Stimulated activated naive CD8-positive, alpha-beta T cell treated with anti-CD3 and anti-CD28 coated beads, Interleukin-15, Interleukin-2, amounts not matched to agents 100 U/mL and 50 U/mL, for 24 hours (primary cell): Measurements from ENCODE around the gene ZDHHC12.

ENCODE experiments used
- ATAC-seq: fragments of 150-1000 bp; cut with Tn5 transposase; one replicate; pipeline ENCODE4 v1.10.0; 2021
- DNase-seq: peaks from one replicate; pipeline ENCODE4 v3.0.0; 2021

ZDHHC12 gene

GRCh38 chr9:128723866-128724743 is at the start of gene ZDHHC12:
ZDHHC12 (minus strand) TSS chr9:128724127; CDS start chr9:128724093, 34 bp downstream.
- ATAC-seq, result peak; percentile 98
- peak; percentile 99 for DNase-seq

GRCh38 chr9:128773049-128773448 is 49.1 kb upstream of the ZDHHC12 start:
- ATAC-seq (no peak), DNase-seq (no peak)

- ATAC-seq (peak; percentile 96), DNase-seq (peak; percentile 97)
Measured at GRCh38 chr9:128771745-128772519, 48.0 kb upstream of the ZDHHC12 start, which contains the start of gene ZER1. ZER1 (minus strand) TSS chr9:128771927; CDS start chr9:128755565, 16,362 bp downstream.

DNA sequence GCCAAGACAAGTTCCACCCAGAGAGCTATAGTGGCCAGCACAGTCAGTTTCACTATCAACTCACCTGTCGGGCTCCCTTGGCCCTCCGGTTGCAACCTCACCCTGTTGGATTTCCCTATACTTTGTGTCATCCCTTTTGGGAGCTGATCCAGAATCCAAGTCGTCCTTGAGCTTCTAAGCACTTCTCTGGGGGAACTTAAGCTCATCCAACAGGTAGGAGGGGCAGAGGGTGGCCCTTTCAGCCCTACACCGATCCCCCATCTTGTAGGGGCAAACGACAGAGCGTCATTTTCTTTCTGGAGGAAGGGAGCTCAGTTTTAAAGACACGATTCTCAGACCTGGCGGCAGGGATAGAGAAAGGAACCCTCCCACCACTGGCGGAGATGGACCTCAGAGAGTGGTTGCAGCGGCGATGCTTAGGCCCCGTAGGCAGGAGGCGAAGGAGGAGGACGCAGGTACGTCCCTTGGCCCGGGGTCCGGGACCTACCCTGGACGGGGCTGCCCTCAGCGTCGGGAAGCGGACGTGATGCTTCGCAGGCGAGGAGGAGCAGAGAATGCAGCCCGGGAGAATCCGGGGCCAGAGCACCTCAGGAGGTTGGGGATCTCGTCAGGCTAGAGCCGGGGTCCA is 47.3 kb upstream of the ZDHHC12 start:
- peak; percentile 13 for DNase-seq
- peak; percentile 3 for ATAC-seq

DNA sequence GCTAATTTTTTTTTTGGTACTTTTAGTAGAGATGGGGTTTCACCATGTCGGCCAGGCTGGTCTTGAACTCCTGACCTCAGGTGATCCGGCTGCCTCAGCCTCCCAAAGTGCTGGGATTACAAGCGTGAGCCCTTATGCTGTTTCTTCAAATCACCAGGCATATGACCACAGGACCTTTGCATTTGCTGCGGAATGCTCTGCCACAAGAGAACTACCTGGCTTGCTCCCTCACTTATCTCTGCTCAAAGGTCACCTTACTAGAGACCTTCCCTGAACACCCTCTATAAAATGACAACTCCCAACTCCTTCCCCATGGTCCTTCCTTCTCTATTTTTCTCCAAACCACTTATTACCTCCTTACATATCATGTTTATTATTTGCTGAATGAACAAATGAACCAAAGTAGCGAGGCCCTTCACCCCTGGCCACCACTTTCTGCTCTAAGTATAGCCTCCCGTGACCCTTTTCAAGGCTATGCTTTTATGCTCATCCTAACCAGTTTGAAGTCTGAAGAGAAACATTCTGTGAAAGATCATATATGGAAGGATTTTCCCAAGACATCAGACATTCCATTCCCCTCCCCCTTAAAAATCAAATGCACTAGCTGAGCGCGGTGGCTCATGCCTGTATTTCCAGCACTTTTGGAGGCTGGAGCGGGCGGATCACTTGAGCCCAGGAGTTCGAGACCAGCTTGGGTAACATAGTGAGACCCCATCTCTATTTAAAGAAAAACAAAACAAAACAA is 46.5 kb upstream of the ZDHHC12 start:
- ATAC-seq (no peak), DNase-seq (no peak)

DNA sequence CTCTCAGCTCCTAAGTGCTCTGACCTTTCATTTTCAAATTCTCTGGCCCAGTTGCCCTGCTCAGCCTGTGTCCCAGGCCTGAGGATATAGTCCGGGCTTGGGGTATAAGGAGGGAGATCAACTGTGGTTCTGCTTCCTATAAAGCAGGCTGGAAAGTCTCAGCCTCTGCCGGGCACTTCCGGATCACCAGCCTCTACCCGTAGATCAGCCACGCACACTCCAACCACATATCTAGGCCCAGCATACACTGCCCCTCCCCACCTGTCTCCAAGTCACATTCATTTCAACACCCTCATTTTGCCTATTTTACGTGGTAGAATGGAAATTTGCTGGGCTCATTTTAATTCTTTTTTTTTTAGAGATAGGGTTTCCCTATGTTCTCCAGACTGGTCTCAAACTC is 44.7 kb upstream of the ZDHHC12 start:
- ATAC-seq (no peak), DNase-seq (no peak)

DNA sequence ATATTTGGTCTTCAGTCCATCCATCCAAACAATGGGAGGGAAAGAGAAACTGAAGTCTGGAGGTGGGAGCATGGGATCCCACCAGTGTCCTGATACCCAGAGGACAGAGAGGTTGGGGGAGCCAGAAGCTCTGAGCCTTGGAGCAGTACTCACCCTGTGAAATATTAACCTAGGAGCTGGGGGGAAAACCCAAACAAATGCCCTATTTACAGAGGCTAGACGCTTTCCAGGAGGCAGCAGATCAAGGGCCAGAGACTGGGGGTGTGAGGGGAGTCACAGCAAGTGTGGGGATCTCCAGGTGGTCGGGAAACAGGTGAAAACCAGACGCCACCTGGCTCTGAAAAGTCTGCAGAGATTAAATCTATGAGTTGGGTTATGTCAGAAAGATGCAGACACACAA is 41.6 kb upstream of the ZDHHC12 start:
- ATAC-seq, result no peak
- DNase-seq, result no peak

GRCh38 chr9:128764361-128764760 is 40.4 kb upstream of the ZDHHC12 start:
- ATAC-seq (peak; percentile 48), DNase-seq (peak; percentile 15)

- ATAC-seq, result no peak
- no peak for DNase-seq
Measured at GRCh38 chr9:128762671-128763449, 38.9 kb upstream of the ZDHHC12 start.

- ATAC-seq (no peak), DNase-seq (no peak)
Measured at GRCh38 chr9:128757602-128758001, 33.7 kb upstream of the ZDHHC12 start.

GRCh38 chr9:128753627-128754026 is 29.7 kb upstream of the ZDHHC12 start:
- ATAC-seq (no peak), DNase-seq (no peak)

DNA sequence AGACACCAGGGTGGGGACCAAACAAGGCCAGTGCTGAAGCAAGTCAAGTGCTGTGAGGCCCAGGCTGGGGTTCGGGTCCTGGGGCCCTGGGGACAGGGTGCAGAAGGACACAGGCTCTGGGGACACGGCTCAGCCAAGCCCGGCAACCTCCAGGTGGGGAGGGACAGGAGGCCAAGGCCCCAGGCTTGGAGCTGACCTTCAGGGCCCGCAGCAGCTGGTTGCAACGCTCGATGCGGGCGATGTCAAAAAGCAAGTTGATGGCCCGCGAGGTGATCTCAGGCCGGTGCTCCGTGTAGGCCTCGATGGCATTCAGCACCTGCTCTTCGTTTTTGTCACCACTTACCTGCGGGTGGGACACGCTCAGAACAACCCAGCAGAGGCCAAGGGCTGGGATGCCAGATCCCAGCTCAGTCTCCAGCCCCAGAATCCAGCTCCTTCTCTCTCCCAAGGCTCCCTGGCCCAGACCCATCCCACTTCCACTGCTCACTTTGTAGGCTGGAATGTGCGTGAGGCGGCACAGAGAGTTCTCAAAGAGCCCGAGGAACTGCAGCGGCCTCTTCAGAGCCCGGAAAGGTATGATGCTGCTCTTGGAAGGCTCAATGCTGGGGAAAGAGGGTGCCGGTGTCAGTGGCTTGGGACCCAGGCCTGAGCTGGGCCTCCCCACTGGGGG is 27.1 kb upstream of the ZDHHC12 start:
- no peak for DNase-seq
- no peak for ATAC-seq

GRCh38 chr9:128747241-128747640 is 23.3 kb upstream of the ZDHHC12 start:
- ATAC-seq (no peak), DNase-seq (no peak)

DNA sequence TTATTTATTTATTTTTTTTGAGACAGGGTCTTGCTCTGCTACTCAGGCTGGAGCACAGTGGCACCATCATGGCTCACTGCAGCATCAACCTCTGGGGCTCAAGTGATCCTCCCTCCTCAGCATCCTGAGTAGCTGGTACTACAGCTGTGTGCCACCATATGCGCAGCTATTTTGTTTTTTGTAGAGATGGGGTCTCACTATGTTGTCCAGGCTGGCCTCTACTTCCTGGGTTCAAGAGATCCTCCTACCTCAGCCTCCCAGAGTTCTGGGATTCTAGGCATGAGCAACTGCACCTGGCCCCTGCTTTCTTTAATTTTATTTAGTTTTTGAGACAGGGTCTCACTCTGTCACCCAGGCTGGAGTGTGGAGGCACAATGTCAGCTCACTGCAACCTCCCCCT is 19.5 kb upstream of the ZDHHC12 start:
- ATAC-seq (no peak), DNase-seq (no peak)

- ATAC-seq, result no peak
- DNase-seq, result no peak
Measured at GRCh38 chr9:128742401-128742800, 18.5 kb upstream of the ZDHHC12 start.

DNA sequence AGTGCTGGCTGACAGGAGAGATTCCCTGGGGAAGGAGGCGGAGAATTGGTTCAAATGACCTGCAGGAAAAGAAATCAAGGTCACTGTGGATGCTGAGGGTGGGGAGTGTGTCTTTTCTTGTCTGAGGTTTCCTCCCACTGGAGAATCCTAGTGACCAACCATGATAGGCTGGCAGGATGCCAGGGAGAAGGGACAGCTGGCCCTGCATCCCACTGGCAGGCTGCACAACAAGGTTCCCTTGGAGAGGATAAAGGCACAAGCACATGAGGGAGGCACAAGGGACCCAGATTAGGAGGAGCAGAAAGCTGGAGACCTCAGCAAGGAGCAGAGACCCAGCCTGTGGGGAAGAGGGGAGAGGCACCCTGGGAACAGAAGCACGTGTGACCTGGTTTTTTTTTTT is 11.4 kb upstream of the ZDHHC12 start:
- DNase-seq (no peak), ATAC-seq (no peak)

GRCh38 chr9:128733256-128733655 is 9.3 kb upstream of the ZDHHC12 start:
- peak; percentile 34 for ATAC-seq
- DNase-seq, result no peak

DNA sequence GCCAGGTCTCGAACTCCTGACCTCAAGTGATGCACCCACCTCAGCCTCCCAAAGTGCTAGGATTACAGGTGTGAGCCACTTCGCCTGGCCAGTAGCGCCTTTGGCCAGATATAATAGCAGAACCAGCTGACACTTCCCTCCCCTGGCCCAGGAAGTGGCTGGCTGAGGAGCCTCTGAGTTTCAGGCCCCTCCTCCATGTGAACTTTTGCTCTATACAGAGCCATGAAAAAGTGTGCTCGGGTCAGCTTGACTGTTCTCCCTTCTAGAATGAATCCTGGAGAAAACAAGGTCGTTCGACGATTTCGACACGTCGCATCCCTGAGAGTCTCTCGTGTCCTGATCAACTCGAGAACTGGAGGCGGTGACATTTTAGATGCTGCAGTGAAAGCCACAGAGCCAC is 8.6 kb upstream of the ZDHHC12 start:
- no peak for ATAC-seq

GRCh38 chr9:128731691-128732090 is 7.8 kb upstream of the ZDHHC12 start:
- no peak for DNase-seq
- no peak for ATAC-seq

More for the DNA sequence above, 8.6 kb upstream of the ZDHHC12 start:
- DNase-seq, result no peak

- ATAC-seq, result no peak
- no peak for DNase-seq
Measured at GRCh38 chr9:128731093-128731492, 7.2 kb upstream of the ZDHHC12 start.
